HepG2 (cell line): ENCODE data around the gene LGALS1. TPM values are rescaled to one million over a fixed set of nuclear protein-coding genes. Genes with fewer than 3 reads are reported as not detected.

ENCODE experiments used
- ARNTL ChIP-seq: sonication (generic); formaldehyde crosslinking; IDR thresholded peaks from 2 replicates; pipeline ENCODE4 v1.4.0; 2020; ENCODE audit warnings: mild to moderate bottlenecking, missing genetic modification reagents
- CSRNP2 ChIP-seq: sonication (generic); formaldehyde crosslinking; conservative IDR thresholded peaks from 2 replicates; pipeline ENCODE4 v1.8.0; 2022; ENCODE audit warnings: low read depth, missing genetic modification reagents
- FOXA1 ChIP-seq, 2 experiments: fragments of 450-650 bp in 1 of 2; sonication (generic) in 1 of 2; formaldehyde crosslinking in 1 of 2; IDR thresholded peaks; 2 replicates each; pipeline versions ENCODE4 v1.4.0 to v1.6.1; 2016 to 2020; ENCODE audit warnings: missing genetic modification reagents in 1 of 2
- HDAC6 ChIP-seq: fragments of 200-600 bp; sonication (generic); IDR thresholded peaks from 2 replicates; pipeline ENCODE4 v1.7.0; 2017; ENCODE audit warnings: mild to moderate bottlenecking, antibody characterized with exemption, low read length, low read depth
- NR2C2 ChIP-seq: sonication (generic); formaldehyde crosslinking; IDR thresholded peaks from 2 replicates; pipeline ENCODE4 v1.4.0; 2020; ENCODE audit warnings: missing genetic modification reagents, mild to moderate bottlenecking, moderate library complexity, borderline replicate concordance
- RXRB ChIP-seq: IDR thresholded peaks from 2 replicates; pipeline ENCODE4 v1.6.1; 2016; ENCODE audit warnings: borderline replicate concordance, missing genetic modification reagents, missing compliant biosample characterization
- TBP ChIP-seq: sonication (generic); formaldehyde crosslinking; IDR thresholded peaks from 2 replicates; pipeline ENCODE4 v1.5.0; 2020; ENCODE audit warnings: missing genetic modification reagents
- ZBTB39 ChIP-seq: sonication (generic); formaldehyde crosslinking; IDR thresholded peaks from 2 replicates; pipeline ENCODE4 v1.5.0; 2020; ENCODE audit warnings: missing genetic modification reagents
- ZNF10 ChIP-seq: sonication (generic); formaldehyde crosslinking; IDR thresholded peaks from 2 replicates; pipeline ENCODE4 v1.4.0; 2020; ENCODE audit warnings: mild to moderate bottlenecking, low read depth, missing genetic modification reagents, borderline replicate concordance
- ZNF431 ChIP-seq: sonication (generic); formaldehyde crosslinking; IDR thresholded peaks from 2 replicates; pipeline ENCODE4 v1.9.0; 2022; ENCODE audit warnings: missing genetic modification reagents, low read depth, mild to moderate bottlenecking, borderline replicate concordance
- ZNF512 ChIP-seq: sonication (generic); formaldehyde crosslinking; IDR thresholded peaks from 2 replicates; pipeline ENCODE4 v1.4.0; 2020; ENCODE audit warnings: mild to moderate bottlenecking, missing genetic modification reagents
- ZNF670 ChIP-seq: sonication (generic); formaldehyde crosslinking; IDR thresholded peaks from 2 replicates; pipeline ENCODE4 v1.8.0; 2022; ENCODE audit warnings: mild to moderate bottlenecking, missing genetic modification reagents, borderline replicate concordance
- polyA plus RNA-seq, 8 experiments: library from polyadenylated mRNA; depleted of rRNA in 3 of 8; stranded (reverse) in 7 of 8; unstranded in 1 of 8; fragments of >200 nt; fragmentation: Illumina TruSeq in 4 of 8; extraction: Trizol in 4 of 8; gene quantifications; 2 replicates each; pipeline versions ENCODE4 v1.2.1 to v1.2.3, GENCODE V29; 2011 to 2016; ENCODE audit warnings: low read depth in 4 of 8, missing spikeins in 1 of 8, mixed read lengths in 1 of 8; ENCODE audit not compliant: insufficient read depth in 1 of 8
- total RNA-seq, 5 experiments: library from RNA; depleted of rRNA; stranded (reverse); fragments of >200 nt; fragmentation: Illumina TruSeq; extraction: Trizol; gene quantifications; 2 replicates each; pipeline ENCODE4 v1.2.3, GENCODE V29; 2016; ENCODE audit warnings: low read depth in 1 of 5
- TF ChIP-seq, protein P1 (sequence below): sonication (generic); formaldehyde crosslinking; IDR thresholded peaks from 2 replicates; pipeline ENCODE4 v1.8.1; 2023; ENCODE audit warnings: missing genetic modification reagents, mild to moderate bottlenecking, borderline replicate concordance
- TF ChIP-seq, protein P2 (sequence below): sonication (generic); formaldehyde crosslinking; IDR thresholded peaks from 2 replicates; pipeline ENCODE4 v1.4.0; 2020; ENCODE audit warnings: mild to moderate bottlenecking, missing genetic modification reagents

LGALS1 gene
- total and polyA plus RNA-seq, 2 of the 13 experiments (the other 11 are each of a cell fraction or from before 2014, with no cell fraction given), result 103 to 858 TPM

- TF ChIP-seq ZBTB39 (CRISPR knock-in tag), result no peak
- no peak for TF ChIP-seq ZNF431
- no peak for TF ChIP-seq ZNF10
- peak; percentile 67; the same call in 1 of the 2 replicates for TF ChIP-seq ZNF670 (CRISPR knock-in tag)
- no peak for TF ChIP-seq FOXA1 (IDR thresholded peaks at IDR 0.05)
- peak; percentile 78 for TF ChIP-seq FOXA1 (CRISPR knock-in tag; IDR thresholded peaks at IDR 0.05)
- TF ChIP-seq ZNF512, result no peak
- no peak for TF ChIP-seq ARNTL (CRISPR knock-in tag)
- no peak for TF ChIP-seq TBP (CRISPR knock-in tag)
- TF ChIP-seq, protein P1, sequence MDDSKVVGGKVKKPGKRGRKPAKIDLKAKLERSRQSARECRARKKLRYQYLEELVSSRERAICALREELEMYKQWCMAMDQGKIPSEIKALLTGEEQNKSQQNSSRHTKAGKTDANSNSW, result no peak
- peak; percentile 33; the same call in 1 of the 2 replicates for TF ChIP-seq NR2C2 (CRISPR knock-in tag)
- no peak for TF ChIP-seq HDAC6
- TF ChIP-seq, protein P2, sequence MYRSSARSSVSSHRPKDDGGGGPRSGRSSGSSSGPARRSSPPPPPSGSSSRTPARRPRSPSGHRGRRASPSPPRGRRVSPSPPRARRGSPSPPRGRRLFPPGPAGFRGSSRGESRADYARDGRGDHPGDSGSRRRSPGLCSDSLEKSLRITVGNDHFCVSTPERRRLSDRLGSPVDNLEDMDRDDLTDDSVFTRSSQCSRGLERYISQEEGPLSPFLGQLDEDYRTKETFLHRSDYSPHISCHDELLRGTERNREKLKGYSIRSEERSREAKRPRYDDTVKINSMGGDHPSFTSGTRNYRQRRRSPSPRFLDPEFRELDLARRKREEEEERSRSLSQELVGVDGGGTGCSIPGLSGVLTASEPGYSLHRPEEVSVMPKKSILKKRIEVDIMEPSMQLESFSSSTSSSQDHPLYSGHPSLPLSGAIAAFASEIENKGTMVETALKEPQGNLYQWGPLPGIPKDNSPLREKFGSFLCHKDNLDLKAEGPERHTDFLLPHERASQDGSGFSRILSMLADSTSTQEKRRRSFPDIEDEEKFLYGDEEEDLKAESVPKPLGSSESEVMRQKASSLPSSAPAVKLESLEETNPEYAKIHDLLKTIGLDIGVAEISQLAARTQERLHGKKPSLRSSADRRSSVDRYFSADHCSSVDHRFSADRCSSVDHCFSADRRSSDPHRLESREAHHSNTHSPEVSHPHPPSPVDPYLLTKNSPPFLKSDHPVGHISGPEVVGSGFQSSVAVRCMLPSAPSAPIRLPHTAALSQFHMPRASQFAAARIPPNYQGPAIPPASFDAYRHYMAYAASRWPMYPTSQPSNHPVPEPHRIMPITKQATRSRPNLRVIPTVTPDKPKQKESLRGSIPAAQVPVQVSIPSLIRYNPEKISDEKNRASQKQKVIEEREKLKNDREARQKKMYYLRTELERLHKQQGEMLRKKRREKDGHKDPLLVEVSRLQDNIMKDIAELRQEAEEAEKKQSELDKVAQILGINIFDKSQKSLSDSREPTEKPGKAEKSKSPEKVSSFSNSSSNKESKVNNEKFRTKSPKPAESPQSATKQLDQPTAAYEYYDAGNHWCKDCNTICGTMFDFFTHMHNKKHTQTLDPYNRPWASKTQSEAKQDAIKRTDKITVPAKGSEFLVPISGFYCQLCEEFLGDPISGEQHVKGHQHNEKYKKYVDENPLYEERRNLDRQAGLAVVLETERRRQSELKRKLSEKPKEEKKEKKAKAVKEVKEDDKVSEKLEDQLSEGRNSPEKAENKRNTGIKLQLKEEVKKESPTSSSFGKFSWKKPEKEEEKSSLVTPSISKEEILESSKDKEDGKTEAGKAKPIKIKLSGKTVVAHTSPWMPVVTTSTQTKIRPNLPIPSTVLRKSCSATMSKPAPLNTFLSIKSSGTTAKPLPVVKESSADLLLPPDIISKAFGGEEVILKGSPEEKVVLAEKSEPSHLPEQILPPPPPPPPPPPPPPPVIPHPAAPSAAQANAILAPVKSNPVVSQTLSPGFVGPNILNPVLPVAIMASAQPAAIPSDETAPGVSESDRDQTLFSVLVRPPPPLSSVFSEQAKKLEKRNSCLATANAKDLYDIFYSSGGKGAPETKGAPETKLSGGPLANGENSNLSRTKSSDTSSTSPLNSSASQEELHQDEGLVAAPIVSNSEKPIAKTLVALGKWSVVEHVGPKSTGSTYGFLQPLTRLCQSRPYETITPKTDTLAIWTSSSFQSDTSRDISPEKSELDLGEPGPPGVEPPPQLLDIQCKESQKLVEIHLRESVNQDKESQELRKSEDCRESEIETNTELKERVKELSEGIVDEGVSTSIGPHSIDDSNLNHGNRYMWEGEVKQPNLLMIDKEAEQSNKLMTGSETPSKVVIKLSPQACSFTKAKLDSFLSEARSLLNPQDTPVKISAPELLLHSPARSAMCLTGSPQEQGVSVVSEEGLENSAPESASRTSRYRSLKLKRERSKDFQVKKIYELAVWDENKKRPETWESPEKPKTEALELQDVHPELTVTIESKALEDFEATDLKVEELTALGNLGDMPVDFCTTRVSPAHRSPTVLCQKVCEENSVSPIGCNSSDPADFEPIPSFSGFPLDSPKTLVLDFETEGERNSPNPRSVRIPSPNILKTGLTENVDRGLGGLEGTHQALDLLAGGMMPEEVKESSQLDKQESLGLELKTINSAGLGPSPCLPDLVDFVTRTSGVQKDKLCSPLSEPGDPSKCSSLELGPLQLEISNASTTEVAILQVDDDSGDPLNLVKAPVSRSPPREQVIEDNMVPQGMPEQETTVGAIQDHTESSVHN (CRISPR knock-in tag), result no peak
- peak; percentile 87 for TF ChIP-seq RXRB
- TF ChIP-seq CSRNP2 (CRISPR knock-in tag), result no peak
Observed at GRCh38 chr22:37661160-37661924, 14.1 kb upstream of the LGALS1 start (continued).
